ENCODE results near the gene LGR4. TPM values are rescaled to one million over a fixed set of nuclear protein-coding genes. Genes with fewer than 3 reads are reported as not detected.

LGR4 gene
- total and polyA plus RNA-seq, 2 of the 13 experiments (the other 11 are each of a cell fraction or from before 2014, with no cell fraction given) = 42.1 to 68.7 TPM

DNA sequence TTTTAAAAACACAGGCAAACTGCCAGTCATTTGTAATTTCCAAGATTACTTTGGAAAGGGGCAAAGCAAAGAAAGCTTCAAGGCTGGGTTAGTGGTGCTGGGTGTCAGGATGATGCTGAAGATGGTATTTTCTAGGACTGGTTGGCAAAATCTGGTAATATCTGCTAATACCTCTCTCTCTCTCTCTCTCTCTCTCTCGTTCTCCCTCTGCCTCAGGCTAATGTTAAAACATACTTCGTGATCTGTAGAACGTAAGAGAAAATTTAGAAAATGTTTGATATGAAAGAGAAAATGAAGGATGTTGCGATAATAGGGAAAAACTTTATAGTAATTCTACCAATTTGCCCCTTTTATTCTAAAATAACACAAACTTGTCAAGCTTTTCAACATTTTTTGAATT is 9.4 kb upstream of the LGR4 start:
- Histone ChIP-seq H3K36me3 (replicated peaks in 1 of 2; ENCODE audit: control insufficient read depth in 1 of 2, insufficient read depth in 2 of 2, low read length in 2 of 2) (no peaks in the 10 kb centered on the region), H2AFZ (ENCODE audit: low read length) (no peak overlapping the region), H3K79me2 (ENCODE audit: insufficient read depth, low read length) (no peaks in the 10 kb centered on the region), H3K4me2 (ENCODE audit: low read depth, low read length) (no peak overlapping the region), H4K20me1 (ENCODE audit: insufficient read depth, low read length) (no peaks in the 10 kb centered on the region), H3K27me3 (ENCODE audit: control insufficient read depth in 1 of 2, insufficient read depth in 2 of 2, low read length in 2 of 2) (no peaks in the 10 kb centered on the region; a peak in 1 of 5 replicates), H3K9me3 (ENCODE audit: low read length) (no peaks in the 10 kb centered on the region), H3K4me1 (ENCODE audit: insufficient read depth, low read length) (no peaks in the 10 kb centered on the region), H3K4me3 (replicated peaks in 1 of 3; ENCODE audit: insufficient read depth in 1 of 3, low read depth in 2 of 3, low read length in 3 of 3) (no peak overlapping the region), H3K27ac (ENCODE audit: extremely low read length, insufficient read depth, low read length) (no peak overlapping the region), H3K9ac (ENCODE audit: insufficient read depth, low read depth, low read length) (no peak overlapping the region)
- in situ Hi-C loops (cut with HindIII; ENCODE audit: extremely low pct_ligation_motif_present, low pct_unique_long_range_greater_than_20kb) = loop anchor here (25.0 kb wide), 1 partner anchor 720 kb away; no protein-coding TSS in a partner anchor
- BruUV-seq (replicated peaks) = no TSS peak
- WGBS (ENCODE audit: low lambda C conversion rate) = 95% methylated on average over 4 of the region's 4 CpGs
- no peak for ATAC-seq
- no peak for FAIRE-seq
- no peak for DNase-seq (ENCODE audit: low spot score)
- intact Hi-C loops (cut with micrococcal nuclease; ENCODE audit: unreplicated experiment) = no loop called here
- TF ChIP-seq ARNT2 (CRISPR knock-in tag; IDR thresholded peaks at IDR 0.05; ENCODE audit: low read depth) (no peak), MED1 (CRISPR knock-in tag; IDR thresholded peaks at IDR 0.05) (no peak), FOXA1 (IDR thresholded peaks at IDR 0.05) (no peak), FOXA1 (CRISPR knock-in tag; IDR thresholded peaks at IDR 0.05) (no peak), NCOA1 (CRISPR knock-in tag; IDR thresholded peaks at IDR 0.05) (no peak), ZBTB42 (CRISPR knock-in tag; IDR thresholded peaks at IDR 0.05) (no peak)
- TF ChIP-seq, protein P1, sequence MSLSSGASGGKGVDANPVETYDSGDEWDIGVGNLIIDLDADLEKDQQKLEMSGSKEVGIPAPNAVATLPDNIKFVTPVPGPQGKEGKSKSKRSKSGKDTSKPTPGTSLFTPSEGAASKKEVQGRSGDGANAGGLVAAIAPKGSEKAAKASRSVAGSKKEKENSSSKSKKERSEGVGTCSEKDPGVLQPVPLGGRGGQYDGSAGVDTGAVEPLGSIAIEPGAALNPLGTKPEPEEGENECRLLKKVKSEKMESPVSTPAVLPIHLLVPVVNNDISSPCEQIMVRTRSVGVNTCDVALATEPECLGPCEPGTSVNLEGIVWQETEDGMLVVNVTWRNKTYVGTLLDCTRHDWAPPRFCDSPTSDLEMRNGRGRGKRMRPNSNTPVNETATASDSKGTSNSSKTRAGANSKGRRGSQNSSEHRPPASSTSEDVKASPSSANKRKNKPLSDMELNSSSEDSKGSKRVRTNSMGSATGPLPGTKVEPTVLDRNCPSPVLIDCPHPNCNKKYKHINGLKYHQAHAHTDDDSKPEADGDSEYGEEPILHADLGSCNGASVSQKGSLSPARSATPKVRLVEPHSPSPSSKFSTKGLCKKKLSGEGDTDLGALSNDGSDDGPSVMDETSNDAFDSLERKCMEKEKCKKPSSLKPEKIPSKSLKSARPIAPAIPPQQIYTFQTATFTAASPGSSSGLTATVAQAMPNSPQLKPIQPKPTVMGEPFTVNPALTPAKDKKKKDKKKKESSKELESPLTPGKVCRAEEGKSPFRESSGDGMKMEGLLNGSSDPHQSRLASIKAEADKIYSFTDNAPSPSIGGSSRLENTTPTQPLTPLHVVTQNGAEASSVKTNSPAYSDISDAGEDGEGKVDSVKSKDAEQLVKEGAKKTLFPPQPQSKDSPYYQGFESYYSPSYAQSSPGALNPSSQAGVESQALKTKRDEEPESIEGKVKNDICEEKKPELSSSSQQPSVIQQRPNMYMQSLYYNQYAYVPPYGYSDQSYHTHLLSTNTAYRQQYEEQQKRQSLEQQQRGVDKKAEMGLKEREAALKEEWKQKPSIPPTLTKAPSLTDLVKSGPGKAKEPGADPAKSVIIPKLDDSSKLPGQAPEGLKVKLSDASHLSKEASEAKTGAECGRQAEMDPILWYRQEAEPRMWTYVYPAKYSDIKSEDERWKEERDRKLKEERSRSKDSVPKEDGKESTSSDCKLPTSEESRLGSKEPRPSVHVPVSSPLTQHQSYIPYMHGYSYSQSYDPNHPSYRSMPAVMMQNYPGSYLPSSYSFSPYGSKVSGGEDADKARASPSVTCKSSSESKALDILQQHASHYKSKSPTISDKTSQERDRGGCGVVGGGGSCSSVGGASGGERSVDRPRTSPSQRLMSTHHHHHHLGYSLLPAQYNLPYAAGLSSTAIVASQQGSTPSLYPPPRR (CRISPR knock-in tag; IDR thresholded peaks at IDR 0.05; ENCODE audit: borderline replicate concordance) = no peak
- POLR2A ChIA-PET = interaction anchor here (1.2 kb wide), 1 partner anchor 9 kb away, joined by 9 read pairs; the partner anchor contains the start of gene LGR4
- CTCF ChIA-PET (ENCODE audit: low intra/inter-chr PET ratio, low total read pairs) = no interaction called here

All from HepG2 (cell line).